WTC11 (cell line): ENCODE results near the gene GRIK5. TPM values are rescaled to one million over a fixed set of nuclear protein-coding genes. Genes with fewer than 3 reads are reported as not detected.

Experiments
- ATAC-seq: fragments of 200-7000 bp; cut with Tn5 transposase; 2 replicates; pipeline ENCODE4 v1.10.0; 2021; ENCODE audit warnings: mild to moderate bottlenecking, moderate library complexity
- CTCF ChIA-PET: fragments of 300-600 bp; sonication (Branson Sonifier 250); formaldehyde crosslinking; loops from one replicate; lab custom pipeline; 2021; ENCODE audit warnings: antibody characterized with exemption; lab: Charles Lee
- POLR2A ChIA-PET: fragments of 350-600 bp; sonication (Branson Sonifier 250); formaldehyde crosslinking; loops from one replicate; lab custom pipeline; 2021; ENCODE audit warnings: antibody characterized with exemption; lab: Charles Lee
- DNase-seq: peaks from one replicate; pipeline ENCODE4 v3.0.0; 2021; ENCODE audit warnings: low spot score
- H3K27ac Mint-ChIP-seq: 2 replicates; pipeline ENCODE4 v1.8.0; 2021; ENCODE audit warnings: mixed read lengths
- H3K27me3 Mint-ChIP-seq: 2 replicates; pipeline ENCODE4 v1.8.0; 2021; ENCODE audit warnings: low read depth, mild to moderate bottlenecking, moderate library complexity, mixed read lengths
- H3K36me3 Mint-ChIP-seq: 2 replicates; pipeline ENCODE4 v1.8.0; 2021; ENCODE audit warnings: mixed read lengths
- H3K4me1 Mint-ChIP-seq: 2 replicates; pipeline ENCODE4 v1.8.0; 2022; ENCODE audit warnings: mixed read lengths
- H3K4me3 Mint-ChIP-seq: 2 replicates; pipeline ENCODE4 v1.8.0; 2021; ENCODE audit warnings: mild to moderate bottlenecking, moderate library complexity, mixed read lengths
- H3K9me3 Mint-ChIP-seq: 2 replicates; pipeline ENCODE4 v1.8.0; 2021; ENCODE audit warnings: mixed read lengths
- ATF1 ChIP-seq: sonication (generic); formaldehyde crosslinking; IDR thresholded peaks from 2 replicates; pipeline ENCODE4 v1.8.1; 2023; ENCODE audit warnings: mild to moderate bottlenecking, moderate library complexity, missing genetic modification reagents
- ETV6 ChIP-seq: sonication (generic); formaldehyde crosslinking; IDR thresholded peaks from 2 replicates; pipeline ENCODE4 v1.8.1; 2022; ENCODE audit warnings: mild to moderate bottlenecking, missing genetic modification reagents
- FOXK1 ChIP-seq: sonication (generic); formaldehyde crosslinking; IDR thresholded peaks from 2 replicates; pipeline ENCODE4 v1.8.0; 2022; ENCODE audit warnings: mild to moderate bottlenecking, moderate library complexity, missing genetic modification reagents
- GABPB1 ChIP-seq: sonication (generic); formaldehyde crosslinking; IDR thresholded peaks from 2 replicates; pipeline ENCODE4 v1.8.1; 2023; ENCODE audit warnings: mild to moderate bottlenecking, missing genetic modification reagents
- HMGA2 ChIP-seq: fragments of 250-450 bp; sonication (Bioruptor Pico); IDR thresholded peaks from 2 replicates; pipeline ENCODE4 v1.4.0; 2021; ENCODE audit warnings: mild to moderate bottlenecking, moderate library complexity
- MXD4 ChIP-seq: fragments of 250-450 bp; sonication (Bioruptor Pico); IDR thresholded peaks from 2 replicates; pipeline ENCODE4 v1.8.0; 2021; ENCODE audit warnings: mild to moderate bottlenecking, moderate library complexity, borderline replicate concordance
- MYBL2 ChIP-seq: sonication (generic); formaldehyde crosslinking; IDR thresholded peaks from 2 replicates; pipeline ENCODE4 v1.8.1; 2023; ENCODE audit warnings: mild to moderate bottlenecking, moderate library complexity, missing genetic modification reagents
- NFE2L1 ChIP-seq: sonication (generic); formaldehyde crosslinking; IDR thresholded peaks from 2 replicates; pipeline ENCODE4 v1.8.1; 2023; ENCODE audit warnings: missing genetic modification reagents
- OVOL2 ChIP-seq: fragments of 250-450 bp; sonication (Bioruptor Pico); IDR thresholded peaks from 2 replicates; pipeline ENCODE4 v1.9.0; 2021; ENCODE audit warnings: mild to moderate bottlenecking, borderline replicate concordance
- PRRX2 ChIP-seq: fragments of 250-450 bp; sonication (Bioruptor Pico); IDR thresholded peaks from 2 replicates; pipeline ENCODE4 v1.8.0; 2021; ENCODE audit warnings: mild to moderate bottlenecking
- SMAD4 ChIP-seq: sonication (generic); formaldehyde crosslinking; IDR thresholded peaks from 2 replicates; pipeline ENCODE4 v1.8.0; 2022; ENCODE audit warnings: mild to moderate bottlenecking, missing genetic modification reagents
- SOX15 ChIP-seq: fragments of 250-450 bp; sonication (Bioruptor Pico); IDR thresholded peaks from 2 replicates; pipeline ENCODE4 v1.9.0; 2021; ENCODE audit warnings: mild to moderate bottlenecking
- ZNF416 ChIP-seq: fragments of 250-450 bp; sonication (Bioruptor Pico); IDR thresholded peaks from 2 replicates; pipeline ENCODE4 v1.9.0; 2021; ENCODE audit warnings: mild to moderate bottlenecking, inconsistent platforms
- ZNF671 ChIP-seq: fragments of 250-450 bp; sonication (Bioruptor Pico); IDR thresholded peaks from 2 replicates; pipeline ENCODE4 v1.8.0; 2021; ENCODE audit warnings: mild to moderate bottlenecking
- total RNA-seq: library from RNA; stranded (reverse); gene quantifications from 3 replicates; pipeline ENCODE4 v1.2.3, GENCODE V29; 2021
- TF ChIP-seq, protein P1 (sequence below): fragments of 200-600 bp; IDR thresholded peaks from 2 replicates; pipeline ENCODE4 v1.8.0; 2022; ENCODE audit warnings: antibody characterized with exemption
- TF ChIP-seq, protein P2 (sequence below): fragments of 250-450 bp; sonication (Bioruptor Pico); IDR thresholded peaks from 2 replicates; pipeline ENCODE4 v1.9.0; 2021; ENCODE audit warnings: moderate library complexity, mild to moderate bottlenecking, inconsistent platforms, borderline replicate concordance
- TF ChIP-seq, protein P3 (sequence below): fragments of 250-450 bp; sonication (Bioruptor Pico); conservative IDR thresholded peaks from 2 replicates; pipeline ENCODE4 v1.9.0; 2021; ENCODE audit warnings: mild to moderate bottlenecking
- TF ChIP-seq, protein P4 (sequence below): sonication (generic); formaldehyde crosslinking; IDR thresholded peaks from 2 replicates; pipeline ENCODE4 v1.8.0; 2022; ENCODE audit warnings: mild to moderate bottlenecking, missing genetic modification reagents
- TF ChIP-seq, protein P5 (sequence below): sonication (generic); formaldehyde crosslinking; IDR thresholded peaks from 2 replicates; pipeline ENCODE4 v1.8.1; 2022; ENCODE audit warnings: missing genetic modification reagents, borderline replicate concordance
- TF ChIP-seq, protein P6 (sequence below): sonication (generic); formaldehyde crosslinking; IDR thresholded peaks from 2 replicates; pipeline ENCODE4 v1.8.1; 2022; ENCODE audit warnings: mild to moderate bottlenecking, moderate library complexity, missing genetic modification reagents
- TF ChIP-seq, protein P7 (sequence below): sonication (generic); formaldehyde crosslinking; IDR thresholded peaks from 2 replicates; pipeline ENCODE4 v1.8.1; 2023; ENCODE audit warnings: mild to moderate bottlenecking, moderate library complexity, missing genetic modification reagents

Gene GRIK5
- total RNA-seq, 1 experiment from 2014 or later: 52.3 TPM

DNA sequence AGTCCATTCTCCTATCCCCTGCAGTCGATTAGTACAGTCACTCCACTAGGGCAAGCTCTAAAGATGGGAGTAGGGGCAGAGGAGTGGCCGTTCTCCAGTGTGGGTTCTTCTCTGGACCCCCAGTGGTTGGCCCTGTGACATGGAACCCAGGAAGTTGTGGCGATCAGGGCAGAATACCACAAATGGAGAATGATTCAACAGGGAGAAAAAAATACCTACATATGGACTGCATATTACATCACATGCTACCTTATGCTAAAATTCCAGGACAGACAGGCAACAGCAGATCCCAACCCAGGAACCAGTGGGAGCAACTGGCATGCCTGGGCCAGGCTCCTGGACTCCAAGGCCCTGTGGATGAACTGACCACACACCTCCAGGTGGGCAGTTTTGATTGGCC lies 41.8 kb upstream of the GRIK5 start (continued):
- TF ChIP-seq OVOL2 (CRISPR knock-in tag) (no peak), MXD4 (CRISPR knock-in tag) (no peak)

DNA sequence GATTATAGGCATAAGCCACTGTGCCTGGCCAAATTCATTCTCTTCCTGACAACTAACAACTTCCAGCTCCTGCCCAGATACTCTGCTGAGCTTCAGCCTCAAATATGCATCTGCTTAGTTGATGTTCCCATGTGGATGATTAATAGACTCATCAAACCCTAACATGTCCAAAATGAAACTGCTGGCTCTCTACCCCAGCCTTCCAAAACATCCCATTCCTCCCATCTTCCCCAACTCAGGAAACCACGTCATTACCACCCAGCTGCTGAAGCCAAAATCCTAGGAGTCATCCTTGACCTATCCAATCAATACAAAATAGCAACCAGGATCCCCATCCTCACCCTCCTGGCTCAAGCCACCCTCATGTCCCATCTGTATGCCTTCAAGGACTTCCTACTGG lies 41.4 kb upstream of the GRIK5 start:
- POLR2A ChIA-PET: no interaction called here
- Mint-ChIP-seq H3K27ac (no peak overlapping the region), H3K9me3 (no peaks in the 10 kb centered on the region), H3K4me1 (peaks cover 21% of the 10 kb centered on the region), H3K4me3 (no peak overlapping the region), H3K27me3 (peaks cover 11% of the 10 kb centered on the region), H3K36me3 (no peaks in the 10 kb centered on the region)
- ATAC-seq: no peak
- no peak for DNase-seq
- CTCF ChIA-PET: interaction anchor here (1.2 to 1.6 kb wide), 2 partner anchors 65 to 290 kb away, joined by 3 to 5 read pairs; no protein-coding TSS in a partner anchor
- TF ChIP-seq ZNF671 (CRISPR knock-in tag) (no peak), FOXK1 (CRISPR knock-in tag) (no peak), SOX15 (no peak), HMGA2 (no peak), GABPB1 (CRISPR knock-in tag) (no peak), NFE2L1 (CRISPR knock-in tag) (no peak)
- TF ChIP-seq, protein P1, sequence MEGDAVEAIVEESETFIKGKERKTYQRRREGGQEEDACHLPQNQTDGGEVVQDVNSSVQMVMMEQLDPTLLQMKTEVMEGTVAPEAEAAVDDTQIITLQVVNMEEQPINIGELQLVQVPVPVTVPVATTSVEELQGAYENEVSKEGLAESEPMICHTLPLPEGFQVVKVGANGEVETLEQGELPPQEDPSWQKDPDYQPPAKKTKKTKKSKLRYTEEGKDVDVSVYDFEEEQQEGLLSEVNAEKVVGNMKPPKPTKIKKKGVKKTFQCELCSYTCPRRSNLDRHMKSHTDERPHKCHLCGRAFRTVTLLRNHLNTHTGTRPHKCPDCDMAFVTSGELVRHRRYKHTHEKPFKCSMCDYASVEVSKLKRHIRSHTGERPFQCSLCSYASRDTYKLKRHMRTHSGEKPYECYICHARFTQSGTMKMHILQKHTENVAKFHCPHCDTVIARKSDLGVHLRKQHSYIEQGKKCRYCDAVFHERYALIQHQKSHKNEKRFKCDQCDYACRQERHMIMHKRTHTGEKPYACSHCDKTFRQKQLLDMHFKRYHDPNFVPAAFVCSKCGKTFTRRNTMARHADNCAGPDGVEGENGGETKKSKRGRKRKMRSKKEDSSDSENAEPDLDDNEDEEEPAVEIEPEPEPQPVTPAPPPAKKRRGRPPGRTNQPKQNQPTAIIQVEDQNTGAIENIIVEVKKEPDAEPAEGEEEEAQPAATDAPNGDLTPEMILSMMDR: no peak
- TF ChIP-seq, protein P2, sequence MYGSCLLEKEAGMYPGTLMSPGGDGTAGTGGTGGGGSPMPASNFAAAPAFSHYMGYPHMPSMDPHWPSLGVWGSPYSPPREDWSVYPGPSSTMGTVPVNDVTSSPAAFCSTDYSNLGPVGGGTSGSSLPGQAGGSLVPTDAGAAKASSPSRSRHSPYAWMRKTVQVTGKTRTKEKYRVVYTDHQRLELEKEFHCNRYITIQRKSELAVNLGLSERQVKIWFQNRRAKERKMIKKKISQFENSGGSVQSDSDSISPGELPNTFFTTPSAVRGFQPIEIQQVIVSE (CRISPR knock-in tag): no peak

DNA sequence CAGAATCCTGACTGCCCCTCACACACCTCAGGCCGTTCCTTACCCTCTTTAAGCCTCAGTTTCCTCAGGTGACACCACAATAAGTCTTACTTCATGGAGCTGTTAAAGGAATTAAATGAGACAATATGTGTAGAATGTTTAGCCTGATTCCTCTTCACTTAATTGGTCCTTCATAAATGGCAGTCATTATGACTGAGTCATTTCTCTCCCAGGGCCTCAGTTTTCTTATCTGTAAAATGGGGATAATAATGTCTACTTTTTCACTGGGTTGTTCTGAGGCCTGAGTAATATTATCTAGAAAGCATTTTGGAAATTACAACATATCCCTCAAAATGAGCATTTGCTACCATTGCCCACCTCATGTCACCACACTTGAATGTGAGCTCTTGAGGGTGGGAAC lies 40.7 kb upstream of the GRIK5 start:
- Mint-ChIP-seq H3K4me3 (no peak overlapping the region), H3K27me3 (peaks cover 15% of the 10 kb centered on the region), H3K9me3 (no peaks in the 10 kb centered on the region), H3K36me3 (no peaks in the 10 kb centered on the region), H3K27ac (no peak overlapping the region), H3K4me1 (peaks cover 21% of the 10 kb centered on the region)
- ChIA-PET CTCF (interaction anchor here (1.2 to 2.9 kb wide), 3 partner anchors 14 to 290 kb away, joined by 3 to 34 read pairs (median 5); no protein-coding TSS in a partner anchor), POLR2A (no interaction called here)
- no peak for TF ChIP-seq SOX15
- ATAC-seq (no peak), DNase-seq (no peak)

DNA sequence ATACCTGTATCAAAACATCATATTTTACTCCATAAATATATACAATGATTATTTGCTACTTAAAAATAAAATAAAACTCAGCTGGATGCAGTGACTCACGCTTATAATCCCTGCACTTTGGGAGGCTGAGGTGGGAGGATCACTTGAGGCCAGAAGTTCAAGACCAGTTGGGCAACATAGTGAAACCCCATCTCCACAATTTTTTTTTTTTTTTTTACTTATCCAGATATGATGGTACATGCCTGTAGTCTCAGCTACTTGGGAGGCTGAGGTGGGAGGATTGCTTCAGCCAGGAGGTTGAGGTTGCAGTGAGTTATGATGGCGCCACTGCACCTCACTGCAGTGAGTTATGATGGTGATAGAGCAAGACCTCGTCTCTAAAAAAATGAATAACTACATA lies 39.9 kb upstream of the GRIK5 start:
- DNase-seq (no peak), ATAC-seq (no peak)
- no peaks in the 10 kb centered on the region for H3K36me3 Mint-ChIP-seq
- H3K4me1 Mint-ChIP-seq: peaks cover 21% of the 10 kb centered on the region
- H3K9me3 Mint-ChIP-seq: no peaks in the 10 kb centered on the region
- H3K4me3 Mint-ChIP-seq: no peak overlapping the region
- ChIA-PET CTCF (interaction anchor here (0.6 to 2.9 kb wide), 7 partner anchors 14 to 329 kb away, joined by 3 to 34 read pairs (median 4); no protein-coding TSS in a partner anchor), POLR2A (interaction anchor here (0.7 kb wide), 1 partner anchor 137 kb away, joined by 3 read pairs; no protein-coding TSS in a partner anchor)
- H3K27me3 Mint-ChIP-seq: peaks cover 22% of the 10 kb centered on the region
- H3K27ac Mint-ChIP-seq: no peak overlapping the region
- TF ChIP-seq SMAD4: no peak
- no peak for TF ChIP-seq ATF1 (CRISPR knock-in tag)
- TF ChIP-seq, protein P3, sequence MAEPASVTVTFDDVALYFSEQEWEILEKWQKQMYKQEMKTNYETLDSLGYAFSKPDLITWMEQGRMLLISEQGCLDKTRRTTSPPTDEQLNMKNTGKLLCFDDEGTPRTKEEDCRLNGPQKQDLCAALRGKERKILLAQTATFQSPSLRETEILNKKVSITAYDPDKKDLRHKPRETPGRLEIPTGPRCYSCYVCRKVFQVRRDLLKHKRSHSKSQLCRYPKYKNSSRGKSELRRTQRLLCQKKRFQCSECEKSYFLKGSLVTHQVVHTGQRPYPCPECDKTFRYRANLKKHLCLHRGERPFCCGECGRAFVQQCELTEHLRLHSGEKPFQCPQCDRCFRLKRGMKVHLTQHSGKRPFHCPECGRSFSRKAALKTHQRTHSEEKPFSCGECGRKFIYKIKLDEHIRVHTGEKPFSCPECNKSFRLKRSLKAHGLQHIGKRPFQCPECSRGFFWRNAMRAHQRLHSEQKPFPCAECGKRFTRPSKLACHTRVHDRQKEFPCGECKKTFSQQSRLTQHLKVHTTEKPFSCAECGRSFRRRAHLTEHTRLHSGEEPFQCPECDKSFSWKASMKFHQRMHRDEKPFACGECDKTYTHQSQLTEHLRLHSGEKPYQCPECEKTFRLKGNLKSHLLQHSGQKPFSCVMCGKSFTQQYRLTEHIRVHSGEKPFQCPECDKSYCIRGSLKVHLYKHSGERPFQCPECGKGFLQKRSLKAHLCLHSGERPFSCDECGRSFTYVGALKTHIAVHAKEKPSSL (CRISPR knock-in tag): no peak
- TF ChIP-seq, protein P4, sequence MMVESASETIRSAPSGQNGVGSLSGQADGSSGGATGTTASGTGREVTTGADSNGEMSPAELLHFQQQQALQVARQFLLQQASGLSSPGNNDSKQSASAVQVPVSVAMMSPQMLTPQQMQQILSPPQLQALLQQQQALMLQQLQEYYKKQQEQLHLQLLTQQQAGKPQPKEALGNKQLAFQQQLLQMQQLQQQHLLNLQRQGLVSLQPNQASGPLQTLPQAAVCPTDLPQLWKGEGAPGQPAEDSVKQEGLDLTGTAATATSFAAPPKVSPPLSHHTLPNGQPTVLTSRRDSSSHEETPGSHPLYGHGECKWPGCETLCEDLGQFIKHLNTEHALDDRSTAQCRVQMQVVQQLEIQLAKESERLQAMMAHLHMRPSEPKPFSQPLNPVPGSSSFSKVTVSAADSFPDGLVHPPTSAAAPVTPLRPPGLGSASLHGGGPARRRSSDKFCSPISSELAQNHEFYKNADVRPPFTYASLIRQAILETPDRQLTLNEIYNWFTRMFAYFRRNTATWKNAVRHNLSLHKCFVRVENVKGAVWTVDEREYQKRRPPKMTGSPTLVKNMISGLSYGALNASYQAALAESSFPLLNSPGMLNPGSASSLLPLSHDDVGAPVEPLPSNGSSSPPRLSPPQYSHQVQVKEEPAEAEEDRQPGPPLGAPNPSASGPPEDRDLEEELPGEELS: no peak
- no peak for TF ChIP-seq ZNF416 (CRISPR knock-in tag)
- TF ChIP-seq, protein P5, sequence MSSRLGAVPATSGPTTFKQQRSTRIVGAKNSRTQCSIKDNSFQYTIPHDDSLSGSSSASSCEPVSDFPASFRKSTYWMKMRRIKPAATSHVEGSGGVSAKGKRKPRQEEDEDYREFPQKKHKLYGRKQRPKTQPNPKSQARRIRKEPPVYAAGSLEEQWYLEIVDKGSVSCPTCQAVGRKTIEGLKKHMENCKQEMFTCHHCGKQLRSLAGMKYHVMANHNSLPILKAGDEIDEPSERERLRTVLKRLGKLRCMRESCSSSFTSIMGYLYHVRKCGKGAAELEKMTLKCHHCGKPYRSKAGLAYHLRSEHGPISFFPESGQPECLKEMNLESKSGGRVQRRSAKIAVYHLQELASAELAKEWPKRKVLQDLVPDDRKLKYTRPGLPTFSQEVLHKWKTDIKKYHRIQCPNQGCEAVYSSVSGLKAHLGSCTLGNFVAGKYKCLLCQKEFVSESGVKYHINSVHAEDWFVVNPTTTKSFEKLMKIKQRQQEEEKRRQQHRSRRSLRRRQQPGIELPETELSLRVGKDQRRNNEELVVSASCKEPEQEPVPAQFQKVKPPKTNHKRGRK (CRISPR knock-in tag): no peak
- no peak for TF ChIP-seq PRRX2 (CRISPR knock-in tag)
- TF ChIP-seq MYBL2 (CRISPR knock-in tag): no peak
- TF ChIP-seq, protein P6, sequence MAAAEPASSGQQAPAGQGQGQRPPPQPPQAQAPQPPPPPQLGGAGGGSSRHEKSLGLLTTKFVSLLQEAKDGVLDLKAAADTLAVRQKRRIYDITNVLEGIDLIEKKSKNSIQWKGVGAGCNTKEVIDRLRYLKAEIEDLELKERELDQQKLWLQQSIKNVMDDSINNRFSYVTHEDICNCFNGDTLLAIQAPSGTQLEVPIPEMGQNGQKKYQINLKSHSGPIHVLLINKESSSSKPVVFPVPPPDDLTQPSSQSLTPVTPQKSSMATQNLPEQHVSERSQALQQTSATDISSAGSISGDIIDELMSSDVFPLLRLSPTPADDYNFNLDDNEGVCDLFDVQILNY (CRISPR knock-in tag): no peak
- TF ChIP-seq, protein P7, sequence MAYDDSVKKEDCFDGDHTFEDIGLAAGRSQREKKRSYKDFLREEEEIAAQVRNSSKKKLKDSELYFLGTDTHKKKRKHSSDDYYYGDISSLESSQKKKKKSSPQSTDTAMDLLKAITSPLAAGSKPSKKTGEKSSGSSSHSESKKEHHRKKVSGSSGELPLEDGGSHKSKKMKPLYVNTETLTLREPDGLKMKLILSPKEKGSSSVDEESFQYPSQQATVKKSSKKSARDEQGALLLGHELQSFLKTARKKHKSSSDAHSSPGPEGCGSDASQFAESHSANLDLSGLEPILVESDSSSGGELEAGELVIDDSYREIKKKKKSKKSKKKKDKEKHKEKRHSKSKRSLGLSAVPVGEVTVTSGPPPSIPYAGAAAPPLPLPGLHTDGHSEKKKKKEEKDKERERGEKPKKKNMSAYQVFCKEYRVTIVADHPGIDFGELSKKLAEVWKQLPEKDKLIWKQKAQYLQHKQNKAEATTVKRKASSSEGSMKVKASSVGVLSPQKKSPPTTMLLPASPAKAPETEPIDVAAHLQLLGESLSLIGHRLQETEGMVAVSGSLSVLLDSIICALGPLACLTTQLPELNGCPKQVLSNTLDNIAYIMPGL: no peak
- TF ChIP-seq HMGA2: no peak
- TF ChIP-seq ETV6: no peak
